GM11168 (cell line): ENCODE measurements around the gene TPMT.
"Not testable (repeated sequence)": the region's sequence is repeated elsewhere in the genome, so short reads cannot be mapped to it uniquely, and the experiment has no call there.

Experiments
- in situ Hi-C: fragments of 300-500 bp; cut with MboI; formaldehyde crosslinking; loops from one replicate; pipeline ENCODE4 v1.12.0; 2022; ENCODE audit warnings: low sequenced_read_pairs; ENCODE audit not compliant: unreplicated experiment

TPMT gene

DNA sequence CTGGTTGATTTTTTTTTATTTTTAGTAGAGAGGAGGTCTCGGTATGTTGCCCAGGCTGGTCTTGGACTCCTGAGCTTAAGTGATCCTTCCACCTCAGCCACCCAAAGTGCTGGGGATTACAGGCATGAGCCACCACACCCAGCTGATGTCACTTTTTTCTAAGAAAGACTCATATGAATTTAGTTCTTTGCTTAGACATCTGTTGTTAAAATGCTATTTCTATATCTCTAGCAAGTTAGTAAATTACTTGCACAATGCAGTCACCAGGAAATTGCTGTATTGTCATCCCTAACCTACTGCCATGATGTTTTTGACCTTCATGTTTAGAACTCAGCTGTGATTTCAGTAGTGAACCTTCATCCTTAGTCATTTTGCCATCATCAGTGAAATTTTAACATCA lies 6.0 kb upstream of the TPMT start:
- in situ Hi-C loops: no loop called here

DNA sequence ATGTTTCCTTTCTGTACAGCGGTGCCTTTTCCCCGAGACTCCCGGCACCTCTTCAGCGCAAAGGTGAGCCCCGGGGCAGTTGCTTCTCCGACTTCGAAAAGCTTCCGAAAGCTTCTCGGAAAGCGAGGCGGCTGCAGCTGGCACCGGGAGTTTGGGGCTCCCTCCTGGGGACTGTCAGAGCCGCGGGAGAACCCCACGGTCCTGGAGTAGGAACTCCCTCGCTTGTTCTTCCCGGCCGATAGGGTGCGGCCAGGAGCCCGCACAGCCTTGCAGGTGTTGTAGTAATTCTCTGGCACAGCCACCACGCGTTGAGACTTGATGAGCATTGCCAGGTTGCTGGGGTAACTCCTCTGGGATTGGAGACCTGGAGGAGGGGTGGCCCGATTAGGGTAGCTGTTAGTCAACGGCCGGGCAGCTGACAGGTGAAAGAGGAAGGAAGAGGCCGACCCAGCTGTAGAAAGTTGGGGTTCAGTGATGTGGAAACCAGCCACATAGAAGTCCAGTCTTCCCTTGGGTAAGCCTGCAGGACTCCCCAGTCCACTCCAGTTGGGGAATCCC lies 1.1 kb upstream of the TPMT start:
- in situ Hi-C loops: no loop called here

DNA sequence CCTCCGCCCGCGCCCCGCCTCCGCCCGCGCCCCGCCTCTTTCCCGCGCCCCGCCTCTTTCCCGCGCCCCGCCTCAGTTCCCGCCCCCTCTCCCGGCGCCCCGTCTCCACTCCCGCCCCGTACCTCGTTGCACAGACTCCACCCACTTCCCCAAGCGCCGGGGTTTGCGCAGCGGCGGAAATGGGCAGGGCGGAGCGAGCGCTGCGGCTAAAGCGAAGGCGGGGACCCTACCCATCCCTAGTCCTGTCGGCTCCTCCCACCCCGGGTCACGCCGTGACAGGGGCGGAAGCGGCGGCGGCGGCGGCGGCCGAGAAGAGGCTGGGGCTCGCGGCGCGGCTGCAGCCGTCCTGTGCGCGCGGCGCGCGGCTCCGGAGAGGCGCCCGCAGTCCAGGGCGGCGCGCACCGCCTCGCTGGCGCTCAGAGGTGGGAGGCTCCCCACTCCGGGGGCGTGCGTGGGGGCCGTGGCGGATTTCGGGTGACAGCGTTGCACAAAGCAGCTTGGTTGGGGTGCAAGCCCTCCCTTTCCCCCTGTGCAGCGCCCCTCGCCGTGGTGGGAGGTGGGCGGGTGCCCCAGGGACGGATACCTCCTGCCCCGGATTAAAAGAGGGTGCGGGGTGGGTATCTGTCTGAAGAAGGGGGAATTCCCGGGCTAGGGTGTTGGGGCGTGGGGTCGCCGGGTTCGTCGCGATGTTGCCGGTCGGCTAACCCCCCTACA lies 430 bp upstream of the TPMT start, which contains the start of gene KDM1B:
Gene KDM1B (plus strand): TSS at position 273 of the 714 bp plus-strand sequence. CDS start 4,474 bp downstream, outside the sequence.
- in situ Hi-C loops: no loop called here

DNA sequence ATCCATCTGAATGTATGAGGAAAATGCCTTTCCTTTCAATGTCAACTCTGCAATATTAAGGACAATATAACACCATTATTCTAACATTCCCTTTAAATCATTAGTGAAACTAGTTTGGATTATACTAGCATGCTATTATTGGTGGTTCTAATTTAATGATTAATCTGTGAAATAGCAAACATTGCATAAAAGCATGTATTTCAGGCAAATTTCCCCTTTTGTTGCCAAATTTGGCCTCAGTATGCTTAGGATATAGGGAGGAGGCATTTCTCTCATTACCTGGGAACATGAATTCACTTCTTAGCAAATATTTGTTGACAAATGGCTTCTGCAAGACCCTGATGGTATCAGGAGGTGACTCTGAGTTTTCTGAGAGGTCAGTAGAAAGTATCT lies 1.6 kb downstream of the TPMT start:
- in situ Hi-C loops: no loop called here

DNA sequence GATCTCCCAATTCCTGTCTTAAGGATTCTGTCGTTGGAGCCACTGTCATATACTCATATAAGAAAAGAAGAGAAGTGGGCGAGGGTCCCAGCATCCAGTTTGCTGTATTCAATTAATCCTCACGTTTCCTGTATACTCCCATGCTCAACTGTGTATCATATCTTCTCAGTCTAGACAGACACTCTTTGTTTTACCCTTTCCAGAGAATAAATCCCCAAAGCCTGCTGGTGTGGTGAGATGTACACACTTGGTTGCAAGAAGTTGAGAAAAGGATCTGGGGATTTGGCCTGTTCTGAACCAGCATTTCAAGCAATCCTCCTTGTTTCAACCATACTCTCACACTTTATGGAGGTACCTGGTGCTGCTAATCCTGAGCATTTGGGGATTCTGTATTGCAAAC lies 3.1 kb downstream of the TPMT start:
- in situ Hi-C loops: no loop called here

DNA sequence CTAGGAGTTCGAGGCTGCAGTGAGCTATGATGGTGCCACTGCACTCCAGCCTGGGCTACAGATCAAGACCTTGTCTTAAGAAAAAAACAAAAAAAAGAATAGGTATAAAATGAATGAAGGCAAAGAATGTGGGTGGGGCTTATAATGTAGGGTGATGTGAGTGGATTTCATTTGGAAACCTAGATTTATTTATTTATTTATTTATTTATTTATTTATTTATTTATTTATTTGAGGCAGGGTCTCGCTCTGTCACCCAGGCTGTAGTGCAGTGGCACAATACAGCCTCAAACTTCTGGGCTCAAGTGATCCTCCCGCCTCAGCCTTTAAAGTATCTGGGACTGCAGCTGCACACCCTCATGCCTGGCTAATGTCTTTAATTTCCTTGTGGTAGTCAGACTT lies 3.5 kb downstream of the TPMT start:
- in situ Hi-C loops: not testable (repeated sequence)

DNA sequence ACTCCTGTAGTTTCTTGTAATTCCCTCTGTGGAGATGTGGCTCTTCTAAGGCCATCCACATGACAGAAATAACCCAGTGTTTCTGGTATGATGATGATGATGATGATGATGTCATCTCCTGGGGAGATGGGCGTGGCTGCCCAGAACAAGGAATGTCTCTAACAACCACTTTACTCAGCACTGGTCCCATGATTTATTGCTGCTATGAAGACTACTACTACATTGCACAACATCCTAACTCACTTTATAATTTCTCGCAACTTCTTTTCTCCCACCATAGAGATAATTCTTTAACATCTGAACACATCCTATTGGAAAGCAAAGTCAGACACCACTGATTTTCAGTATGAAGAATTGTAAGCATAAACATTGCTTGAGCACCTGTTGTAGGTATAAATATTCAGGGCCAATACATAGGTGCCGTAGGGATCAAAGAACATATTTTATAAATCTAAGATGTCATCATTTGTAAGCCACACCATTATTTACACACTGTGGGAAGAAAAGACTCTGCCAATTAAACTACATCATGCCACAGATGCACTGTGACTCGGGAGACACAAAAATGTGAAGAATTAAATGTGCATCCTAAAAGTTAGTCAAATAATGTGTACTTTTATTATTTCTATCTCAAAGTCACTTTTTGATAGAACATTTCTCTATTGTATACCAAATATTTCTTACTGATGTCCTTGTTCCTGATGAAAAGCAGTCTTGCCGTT lies 6.4 kb downstream of the TPMT start:
- in situ Hi-C loops: loop anchor here (25.0 kb wide), 1 partner anchor 436 kb away; the partner anchor contains the start of gene NUP153

DNA sequence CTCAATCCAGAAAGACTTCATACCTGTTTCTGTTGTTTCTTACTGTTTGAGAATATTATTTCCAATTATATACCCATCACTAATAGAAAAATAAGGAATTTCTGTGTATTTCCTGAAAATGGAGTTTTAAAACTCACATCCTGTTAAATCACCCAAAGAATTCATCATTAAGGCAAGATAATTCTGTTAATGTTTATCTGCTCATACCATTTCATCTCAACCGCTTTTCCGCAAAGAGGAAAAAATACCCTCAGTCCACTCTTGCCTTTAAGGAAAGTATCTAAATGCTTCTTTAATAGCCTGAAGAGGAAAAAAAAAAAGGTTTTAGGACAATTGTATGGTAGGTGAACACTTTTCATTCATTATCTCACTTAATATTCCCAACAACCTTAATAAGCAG lies 7.3 kb downstream of the TPMT start:
- in situ Hi-C loops: loop anchor here (25.0 kb wide), 1 partner anchor 435 kb away; the partner anchor contains the start of gene NUP153

DNA sequence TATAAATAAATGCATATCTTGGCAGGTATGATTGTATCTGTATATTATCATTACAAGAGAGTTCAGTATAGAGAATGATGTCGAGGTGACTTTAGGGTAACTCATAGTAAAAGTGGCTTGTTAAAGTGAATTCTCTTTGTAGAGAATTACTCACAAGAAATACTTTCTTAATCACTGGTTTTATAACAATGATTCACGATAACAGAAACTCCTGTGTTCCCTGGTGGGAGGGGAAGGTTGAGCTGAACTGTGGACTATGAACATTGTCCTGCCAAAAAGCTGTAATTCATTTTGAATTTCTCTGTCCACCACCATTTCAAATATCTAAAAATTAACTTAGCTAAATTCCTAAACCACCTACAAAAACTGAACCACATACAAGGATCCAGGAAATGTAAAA lies 7.7 kb downstream of the TPMT start:
- in situ Hi-C loops: loop anchor here (25.0 kb wide), 1 partner anchor 435 kb away; the partner anchor contains the start of gene NUP153

DNA sequence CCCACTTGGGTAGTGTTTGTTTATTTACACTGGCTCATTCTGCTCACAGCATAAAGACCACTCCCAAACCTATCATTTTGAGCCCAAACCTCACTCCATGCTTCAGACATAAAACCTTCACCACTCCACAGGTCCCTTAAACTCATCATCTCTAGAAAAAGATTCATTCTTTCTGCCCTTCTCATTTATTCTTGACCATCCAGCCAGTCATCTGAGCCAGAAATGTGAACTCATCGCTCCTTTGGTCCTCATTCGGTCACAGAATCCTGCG lies 12.4 kb downstream of the TPMT start:
- in situ Hi-C loops: loop anchor here (25.0 kb wide), 1 partner anchor 430 kb away; the partner anchor contains the start of gene NUP153

DNA sequence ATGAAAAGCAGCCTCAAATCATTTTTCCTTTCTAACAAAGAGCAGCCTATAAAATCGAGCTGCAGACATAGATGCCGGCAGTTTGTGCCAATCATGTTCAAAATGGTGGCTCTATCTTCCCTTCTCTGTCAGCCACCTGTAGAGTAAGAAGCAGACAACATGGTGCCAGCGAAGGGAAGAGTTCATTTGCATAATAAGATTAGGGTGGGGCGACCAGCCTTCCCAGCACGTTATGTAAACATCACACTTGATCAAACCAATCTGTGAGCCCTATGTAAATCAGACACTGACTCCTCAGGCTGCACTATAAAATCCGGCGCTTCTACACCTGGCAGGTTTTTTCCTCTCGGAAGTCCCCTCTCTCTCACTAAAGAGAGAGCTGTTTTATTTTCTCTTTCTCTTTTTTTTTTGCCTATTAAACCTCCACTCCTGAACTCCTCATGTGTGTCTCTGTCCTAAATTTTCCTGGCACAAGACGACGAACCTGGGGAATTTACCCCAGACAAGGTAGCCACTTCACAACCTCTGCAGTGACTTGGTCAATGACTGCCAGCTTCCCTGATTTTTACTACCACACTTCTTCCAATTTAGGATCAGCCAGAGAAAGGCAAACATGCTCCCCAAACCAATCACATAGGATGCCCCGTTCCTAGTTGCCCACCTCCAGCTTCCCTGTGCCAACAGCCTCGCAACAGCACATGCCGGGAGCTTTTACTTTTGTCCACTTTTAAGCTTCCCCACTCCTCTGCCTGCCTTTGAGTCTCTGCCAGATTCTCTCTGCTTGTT lies 12.9 kb downstream of the TPMT start:
- in situ Hi-C loops: loop anchor here (25.0 kb wide), 1 partner anchor 430 kb away; the partner anchor contains the start of gene NUP153

DNA sequence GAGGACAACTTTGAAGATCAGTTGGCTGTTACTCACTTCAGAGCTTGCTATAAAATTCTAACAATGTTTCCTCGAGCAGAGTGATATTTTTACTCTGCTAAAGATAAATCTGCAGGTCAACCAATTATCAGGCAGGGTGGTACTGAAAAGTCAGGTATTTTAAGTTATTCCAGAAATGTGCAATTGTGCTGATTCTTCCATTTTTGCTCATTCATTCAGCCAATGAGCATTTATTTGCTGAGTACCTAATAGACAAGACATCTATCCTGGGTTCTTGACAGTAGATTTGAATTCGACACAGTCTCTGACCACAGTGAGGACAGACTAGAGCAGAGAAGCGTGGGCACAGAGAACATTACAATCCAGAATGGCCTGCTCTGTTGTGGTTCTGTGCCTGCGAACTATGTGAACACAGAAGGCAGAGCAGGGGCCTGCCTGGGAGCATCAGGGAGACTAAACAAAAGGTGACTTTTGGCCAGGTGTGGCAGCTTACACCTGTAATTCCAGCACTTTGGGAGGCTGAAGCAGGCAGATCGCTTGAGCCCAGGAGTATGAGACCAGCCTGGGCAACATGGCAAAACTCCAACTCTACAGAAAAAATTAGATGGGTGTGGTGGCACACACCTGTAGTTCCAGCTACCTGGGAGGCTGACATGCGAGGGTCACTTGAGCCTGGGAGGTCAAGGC lies 14.8 kb downstream of the TPMT start:
- in situ Hi-C loops: loop anchor here (25.0 kb wide), 1 partner anchor 428 kb away; the partner anchor contains the start of gene NUP153

DNA sequence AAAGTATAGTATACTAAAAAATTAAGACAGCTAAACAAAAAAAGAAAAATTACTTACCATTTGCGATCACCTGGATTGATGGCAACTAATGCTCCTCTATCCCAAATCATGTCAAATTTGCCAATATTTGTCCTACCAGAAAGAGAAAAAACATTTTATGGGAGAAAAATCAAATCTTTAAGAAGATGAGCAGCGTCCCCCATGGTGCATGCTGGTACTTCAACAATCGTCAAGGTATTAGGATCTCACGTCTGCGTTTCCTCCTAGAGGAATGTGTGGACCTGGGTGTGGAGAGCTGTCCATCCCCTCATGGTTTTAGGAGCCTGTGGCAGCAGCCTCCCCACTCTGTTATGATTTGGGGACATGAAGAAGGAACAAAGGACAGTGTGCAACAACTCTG lies 16.0 kb downstream of the TPMT start:
- in situ Hi-C loops: loop anchor here (25.0 kb wide), 1 partner anchor 427 kb away; the partner anchor contains the start of gene NUP153

DNA sequence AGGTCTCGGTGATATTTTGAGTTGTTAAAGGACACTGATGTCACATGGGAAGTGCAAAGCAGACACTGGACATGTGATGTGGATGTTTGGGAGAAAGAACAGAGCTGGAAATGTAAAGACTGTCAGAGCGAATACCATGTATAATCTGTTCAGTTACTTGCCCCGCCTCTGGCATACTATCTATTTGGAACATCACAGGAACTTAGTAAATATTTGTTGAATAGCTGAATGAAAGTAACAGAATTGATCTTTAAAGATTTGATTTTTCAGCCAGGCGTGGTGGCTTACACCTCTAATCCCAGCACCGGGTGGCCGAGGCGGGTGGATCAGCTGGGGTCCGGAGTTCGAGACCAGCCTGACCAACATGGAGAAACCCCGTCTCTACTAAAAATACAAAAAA lies 18.6 kb downstream of the TPMT start:
- in situ Hi-C loops: loop anchor here (25.0 kb wide), 1 partner anchor 424 kb away; the partner anchor contains the start of gene NUP153

DNA sequence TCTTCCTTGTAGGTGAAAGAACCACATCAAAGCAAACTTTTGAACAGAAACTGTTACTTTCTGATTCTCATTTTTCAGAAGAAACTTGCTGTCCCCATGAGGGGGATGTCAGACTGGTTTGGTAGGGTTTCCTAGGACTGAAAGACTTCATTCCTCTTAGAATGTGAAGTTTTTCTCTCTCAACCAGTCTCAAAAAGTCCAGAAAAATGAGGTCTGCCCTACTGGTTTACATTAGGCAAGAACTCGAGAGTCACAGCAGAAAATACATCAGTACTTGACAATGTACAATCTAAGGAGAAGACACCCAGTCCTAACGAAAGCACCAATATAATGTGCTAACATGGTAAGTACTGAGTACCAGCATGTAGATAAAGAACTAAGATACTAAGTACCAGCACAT lies 19.7 kb downstream of the TPMT start:
- in situ Hi-C loops: loop anchor here (25.0 kb wide), 1 partner anchor 423 kb away; the partner anchor contains the start of gene NUP153

DNA sequence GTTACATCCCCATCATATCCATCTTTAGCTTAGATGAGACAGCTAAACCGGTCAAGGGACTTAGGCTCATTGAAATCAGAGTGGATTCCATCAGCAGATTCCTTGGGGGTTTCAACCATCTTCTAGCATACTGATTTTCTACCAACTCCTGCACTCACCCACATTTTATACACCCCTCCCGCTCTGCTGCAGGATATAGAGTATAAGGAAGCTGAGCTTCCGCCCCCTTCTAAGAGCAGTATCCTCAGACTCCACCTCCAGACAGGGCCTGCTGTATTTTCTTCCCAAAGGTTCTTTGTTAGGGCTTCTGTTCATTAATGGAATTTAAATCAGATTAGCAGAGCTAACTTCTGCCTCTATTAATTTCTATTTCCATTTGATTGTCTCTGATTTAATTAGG lies 22.5 kb downstream of the TPMT start:
- in situ Hi-C loops: loop anchor here (25.0 kb wide), 1 partner anchor 420 kb away; the partner anchor contains the start of gene NUP153

DNA sequence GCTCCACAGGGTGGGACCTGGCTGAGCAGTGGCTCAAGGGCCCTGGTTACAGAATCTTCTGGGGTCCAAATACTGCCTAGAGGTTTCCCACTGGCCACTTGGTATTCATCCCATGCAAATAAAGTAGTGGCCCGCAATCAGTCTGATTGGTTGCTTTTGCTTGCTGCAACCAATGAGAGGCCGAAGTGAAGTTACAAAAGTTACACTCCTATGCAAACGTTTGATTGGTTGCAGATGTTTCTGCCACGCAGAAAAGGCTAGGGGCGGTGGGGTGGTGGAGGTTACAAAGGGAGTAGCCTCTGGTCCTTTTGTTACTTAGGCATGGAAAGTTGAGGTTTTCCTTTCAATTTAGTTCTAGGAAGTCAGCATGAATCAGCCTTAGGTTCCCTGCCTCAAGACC lies 28.8 kb downstream of the TPMT start:
- in situ Hi-C loops: loop anchor here (25.0 kb wide), 1 partner anchor 414 kb away; the partner anchor contains the start of gene NUP153

DNA sequence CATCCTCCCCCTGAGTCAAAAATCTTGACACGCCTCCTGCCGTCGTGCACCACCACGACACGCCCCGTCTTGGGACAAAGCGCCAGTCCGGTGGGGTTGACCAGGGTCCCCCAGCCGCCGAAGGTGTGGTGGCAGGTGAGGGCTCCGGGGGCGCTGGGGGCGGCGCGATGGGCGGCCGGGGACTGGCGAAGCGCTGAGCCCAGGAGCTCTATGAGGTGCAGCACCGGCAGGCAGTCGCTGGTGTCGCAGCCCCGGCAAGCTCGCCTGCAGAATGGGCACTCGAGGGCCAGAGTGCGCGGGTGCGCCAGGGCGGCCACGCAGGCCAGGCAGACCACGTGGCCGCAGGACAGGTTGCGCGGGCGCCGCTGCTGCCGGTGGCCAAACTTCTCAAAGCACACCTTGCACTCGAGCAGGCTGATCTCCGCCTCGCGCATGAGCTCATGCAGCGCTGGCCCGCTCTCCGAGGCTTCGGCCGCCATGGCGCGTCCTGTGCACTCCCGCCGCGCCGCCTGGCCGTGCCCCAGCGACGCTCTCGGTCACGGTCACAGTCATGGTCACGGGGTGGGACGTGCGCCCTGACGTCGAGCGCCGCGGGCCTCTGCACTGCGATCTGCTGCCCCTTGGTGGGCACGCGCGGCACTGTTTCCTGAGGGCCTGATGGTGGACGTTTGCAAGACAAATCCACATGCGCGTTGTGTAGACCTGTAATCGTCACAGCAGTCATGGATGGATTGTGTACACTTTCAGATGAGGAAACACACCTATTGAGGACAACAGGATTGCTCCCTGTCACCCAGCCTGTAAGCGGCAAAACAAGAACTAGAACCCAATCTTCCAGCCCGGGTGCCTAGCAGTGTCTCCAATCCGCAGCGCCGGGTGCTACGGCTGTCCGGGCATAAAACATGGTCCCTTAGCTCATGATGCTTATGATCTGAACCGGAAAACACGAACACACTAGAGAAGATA lies 32.5 kb downstream of the TPMT start, which contains the start of gene NHLRC1:
Gene NHLRC1 (minus strand): TSS at position 550 of the 966 bp plus-strand sequence. CDS start 71 bp downstream, at position 479.
- in situ Hi-C loops: no loop called here
